D721Med (cell line): ENCODE data around the gene RAB9A.

Experiments used
- DNase-seq: peaks from one replicate; pipeline ENCODE4 v3.0.0; 2011; ENCODE audit warnings: low spot score; ENCODE audit not compliant: insufficient read length
- FAIRE-seq: peaks from 2 replicates; lab custom pipeline; 2011; peaks lifted over from hg19 to GRCh38; lab: Jason Lieb, UNC
- TF ChIP-seq, protein P1 (sequence below): IDR thresholded peaks from 2 replicates; pipeline ENCODE4 v1.5.1; 2012; ENCODE audit warnings: mild to moderate bottlenecking, control low read depth; ENCODE audit not compliant: insufficient read depth; ENCODE audit errors: missing control alignments

RAB9A gene

GRCh38 chrX:13694983-13695382 is 6.1 kb downstream of the RAB9A start:
- FAIRE-seq (no peak), DNase-seq (no peak)
- TF ChIP-seq, protein P1, sequence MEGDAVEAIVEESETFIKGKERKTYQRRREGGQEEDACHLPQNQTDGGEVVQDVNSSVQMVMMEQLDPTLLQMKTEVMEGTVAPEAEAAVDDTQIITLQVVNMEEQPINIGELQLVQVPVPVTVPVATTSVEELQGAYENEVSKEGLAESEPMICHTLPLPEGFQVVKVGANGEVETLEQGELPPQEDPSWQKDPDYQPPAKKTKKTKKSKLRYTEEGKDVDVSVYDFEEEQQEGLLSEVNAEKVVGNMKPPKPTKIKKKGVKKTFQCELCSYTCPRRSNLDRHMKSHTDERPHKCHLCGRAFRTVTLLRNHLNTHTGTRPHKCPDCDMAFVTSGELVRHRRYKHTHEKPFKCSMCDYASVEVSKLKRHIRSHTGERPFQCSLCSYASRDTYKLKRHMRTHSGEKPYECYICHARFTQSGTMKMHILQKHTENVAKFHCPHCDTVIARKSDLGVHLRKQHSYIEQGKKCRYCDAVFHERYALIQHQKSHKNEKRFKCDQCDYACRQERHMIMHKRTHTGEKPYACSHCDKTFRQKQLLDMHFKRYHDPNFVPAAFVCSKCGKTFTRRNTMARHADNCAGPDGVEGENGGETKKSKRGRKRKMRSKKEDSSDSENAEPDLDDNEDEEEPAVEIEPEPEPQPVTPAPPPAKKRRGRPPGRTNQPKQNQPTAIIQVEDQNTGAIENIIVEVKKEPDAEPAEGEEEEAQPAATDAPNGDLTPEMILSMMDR: no peak

DNA sequence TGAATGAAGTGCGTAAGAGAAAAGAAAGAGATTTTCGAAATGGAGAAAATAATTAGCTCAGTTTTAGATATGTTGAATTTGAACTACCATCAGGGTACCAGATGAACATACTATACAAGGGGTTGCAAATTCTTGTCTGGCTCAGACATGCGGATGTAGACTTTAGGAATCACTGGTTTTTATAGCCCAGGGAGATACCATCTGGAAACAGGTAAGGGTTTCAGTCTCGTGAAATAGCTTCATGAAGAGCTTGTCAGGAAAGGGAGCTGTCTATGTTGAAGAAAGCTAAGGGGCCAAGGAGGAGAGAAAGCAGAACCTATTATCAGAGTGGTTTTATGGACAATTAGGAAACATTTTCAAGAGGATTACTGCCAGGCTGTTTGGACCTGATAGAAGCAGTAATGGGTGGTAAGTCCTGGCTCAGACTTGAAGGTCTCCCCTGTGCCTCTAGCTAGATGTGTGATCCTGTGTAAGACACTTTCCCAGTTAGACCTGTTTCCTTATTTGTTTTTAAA is 6.7 kb downstream of the RAB9A start:
- DNase-seq (no peak), FAIRE-seq (no peak)
- TF ChIP-seq, protein P1: no peak

DNA sequence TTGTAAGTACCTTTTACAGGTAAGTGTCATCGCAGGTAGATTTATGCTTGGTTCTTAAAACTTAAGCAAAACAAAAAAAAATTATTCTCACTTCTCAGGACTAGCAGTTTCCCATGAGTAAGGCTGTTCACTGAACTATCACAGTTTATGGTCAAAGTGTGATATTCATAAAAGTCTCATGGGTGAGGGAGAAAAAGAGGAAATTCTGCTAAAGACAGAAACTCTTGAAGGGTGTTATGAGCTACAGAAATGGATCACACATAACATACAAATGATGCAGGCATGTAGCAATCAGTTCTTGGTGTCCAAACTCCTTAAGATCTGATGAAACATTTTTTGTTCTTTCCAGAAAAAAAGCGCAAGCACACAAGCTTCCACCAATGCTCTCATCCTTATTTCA is 8.5 kb downstream of the RAB9A start:
- TF ChIP-seq, protein P1: no peak
- FAIRE-seq: no peak
- DNase-seq: no peak

DNA sequence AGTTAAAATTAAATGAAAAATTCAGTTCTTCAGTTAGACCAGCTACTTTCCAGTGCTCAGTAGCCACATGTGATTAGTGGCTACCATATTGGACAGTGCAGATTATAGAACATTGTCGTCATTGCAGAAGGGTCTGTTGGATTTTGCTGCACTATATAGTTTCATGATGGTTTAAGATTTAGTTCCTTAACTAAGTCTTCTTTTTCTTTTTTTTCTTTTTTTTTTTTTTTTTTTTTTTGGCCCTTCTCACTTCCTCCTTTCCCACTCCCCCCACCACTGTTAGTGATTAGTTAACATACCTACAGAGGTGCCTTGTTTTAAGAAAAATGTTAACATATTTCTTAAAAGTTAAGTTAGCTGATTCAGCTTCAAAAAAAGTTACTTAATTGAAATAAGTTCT is 9.0 kb downstream of the RAB9A start:
- TF ChIP-seq, protein P1: no peak
- FAIRE-seq (no peak), DNase-seq (no peak)

DNA sequence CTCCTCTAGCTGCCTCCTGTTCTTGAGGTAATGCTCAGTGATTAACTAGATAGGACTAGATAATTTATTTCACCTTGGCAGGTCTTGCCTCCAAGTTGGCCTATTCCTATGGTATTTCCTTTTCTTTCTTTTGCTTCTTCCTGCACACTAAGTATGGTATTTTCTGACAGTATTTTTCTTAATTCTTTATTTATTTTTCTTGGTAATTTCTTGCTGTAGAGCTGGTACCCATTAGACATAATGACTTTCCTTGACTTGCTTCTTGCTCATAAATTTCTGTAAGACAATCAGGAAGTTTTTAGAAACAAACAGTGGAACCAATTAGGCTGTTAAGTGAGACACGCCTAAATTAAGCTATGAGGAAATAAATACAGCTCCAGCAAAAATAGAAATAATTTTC is 9.5 kb downstream of the RAB9A start:
- FAIRE-seq (no peak), DNase-seq (no peak)
- TF ChIP-seq, protein P1: no peak

GRCh38 chrX:13699183-13699826 is 10.4 kb downstream of the RAB9A start:
- FAIRE-seq: no peak
- TF ChIP-seq, protein P1: no peak
- DNase-seq: no peak

DNA sequence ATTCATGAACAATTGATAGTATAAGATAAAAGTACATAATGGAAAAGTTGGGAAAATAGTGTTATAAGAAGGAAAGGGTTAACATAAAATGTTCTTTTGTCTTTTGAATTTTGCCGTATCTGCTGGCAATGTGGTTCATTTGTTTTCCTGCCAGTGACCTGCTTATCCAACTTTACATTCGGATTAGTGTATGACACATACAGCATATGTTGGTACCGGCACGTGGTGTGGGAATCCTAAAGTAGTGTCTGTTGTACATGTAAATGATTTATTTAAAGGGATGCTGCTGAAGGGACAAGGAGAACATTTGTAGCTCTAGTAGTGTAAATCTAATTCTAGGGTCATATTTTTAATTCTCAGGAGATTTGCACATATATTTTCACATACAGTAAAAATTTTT is 11.5 kb downstream of the RAB9A start:
- TF ChIP-seq, protein P1: no peak

More for the DNA sequence above, 11.5 kb downstream of the RAB9A start:
- FAIRE-seq (peak; percentile 35), DNase-seq (no peak)
